Activated CD4-positive, alpha-beta memory T cell treated with anti-CD3 and anti-CD28 coated beads for 36 hours (primary cell): ENCODE results near the gene PAK6. TPM values are rescaled to one million over a fixed set of nuclear protein-coding genes. Genes with fewer than 3 reads are reported as not detected.

Experiments
- CTCF ChIA-PET: fragments of 350-600 bp; sonication (Branson Sonifier 250); formaldehyde crosslinking; loops from one replicate; lab custom pipeline; 2021; ENCODE audit warnings: antibody characterized with exemption, inconsistent platforms; lab: Charles Lee
- POLR2A ChIA-PET: fragments of 350-600 bp; sonication (Branson Sonifier 250); formaldehyde crosslinking; loops from one replicate; lab custom pipeline; 2021; ENCODE audit warnings: antibody characterized with exemption; lab: Charles Lee
- DNase-seq: peaks from one replicate; pipeline ENCODE4 v3.0.0-alpha.2; 2020
- H3K27ac Mint-ChIP-seq: one replicate; pipeline ENCODE4 v1.8.0; 2021; ENCODE audit warnings: mixed read lengths
- H3K27me3 Mint-ChIP-seq: one replicate; pipeline ENCODE4 v1.8.0; 2021; ENCODE audit warnings: mixed read lengths
- H3K36me3 Mint-ChIP-seq: one replicate; pipeline ENCODE4 v1.8.0; 2021; ENCODE audit warnings: mixed read lengths
- H3K4me1 Mint-ChIP-seq: one replicate; pipeline ENCODE4 v1.8.0; 2021; ENCODE audit warnings: low read depth, mixed read lengths
- H3K4me3 Mint-ChIP-seq: one replicate; pipeline ENCODE4 v1.8.0; 2021; ENCODE audit warnings: mild to moderate bottlenecking, mixed read lengths
- H3K9me3 Mint-ChIP-seq: one replicate; pipeline ENCODE4 v1.8.0; 2021; ENCODE audit warnings: mixed read lengths
- intact Hi-C: fragments of 100-400 bp; cut with micrococcal nuclease; formaldehyde crosslinking; loops from one replicate; pipeline ENCODE4 v1.15.1; 2023
- total RNA-seq, 2 experiments: library from RNA; stranded (reverse); gene quantifications; one replicate each; pipeline ENCODE4 v1.2.3, GENCODE V29; 2021

PAK6 gene
- total RNA-seq, 2 experiments from 2014 or later = 0.69 to 0.73 TPM

DNA sequence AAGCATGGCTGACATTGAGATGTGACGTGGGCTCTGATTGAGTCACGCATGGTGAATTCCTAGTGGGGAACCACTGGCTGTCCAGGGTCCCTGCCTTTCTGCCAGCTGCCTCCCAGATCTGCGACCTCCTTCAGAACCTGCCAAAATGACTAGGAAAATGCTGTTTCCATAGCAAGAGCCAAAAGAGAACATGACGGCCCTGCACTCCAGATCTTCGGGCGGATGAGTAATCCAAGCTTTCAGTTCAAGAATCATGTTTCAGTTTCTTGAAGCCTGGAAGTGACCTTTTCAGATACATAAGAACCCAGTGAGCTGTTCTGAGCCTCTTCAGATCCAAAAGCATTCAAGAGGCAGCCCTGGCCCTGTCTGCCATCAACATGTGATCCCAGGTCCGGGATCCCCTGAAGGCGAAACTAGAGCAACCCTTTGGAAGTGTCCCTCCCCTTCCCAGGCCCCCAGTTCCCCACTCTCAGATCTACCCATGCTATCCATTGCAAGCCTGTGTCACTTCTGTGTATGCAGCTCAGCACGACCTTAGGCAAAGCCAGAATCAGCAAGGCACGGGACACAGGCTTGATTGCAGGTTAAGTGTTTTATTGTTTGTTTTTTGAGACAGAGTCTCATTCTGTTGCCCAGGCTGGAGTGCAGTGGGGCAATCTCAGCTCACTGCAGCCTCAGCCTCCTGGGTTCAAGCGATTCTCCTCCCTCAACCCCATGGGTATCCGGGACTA lies 24.3 kb downstream of the PAK6 start:
- ChIA-PET POLR2A (no interaction called here), CTCF (interaction anchor here (0.6 to 6.7 kb wide), 5 partner anchors 10 to 56 kb away, joined by 3 to 64 read pairs (median 3); no protein-coding TSS in a partner anchor)
- no peaks in the 10 kb centered on the region for H3K4me1 Mint-ChIP-seq
- no peaks in the 10 kb centered on the region for H3K36me3 Mint-ChIP-seq
- no peak for DNase-seq
- no peaks in the 10 kb centered on the region for H3K9me3 Mint-ChIP-seq
- no peaks in the 10 kb centered on the region for H3K27me3 Mint-ChIP-seq
- intact Hi-C loops = no loop called here
- no peak overlapping the region for H3K27ac Mint-ChIP-seq
- no peak overlapping the region for H3K4me3 Mint-ChIP-seq

DNA sequence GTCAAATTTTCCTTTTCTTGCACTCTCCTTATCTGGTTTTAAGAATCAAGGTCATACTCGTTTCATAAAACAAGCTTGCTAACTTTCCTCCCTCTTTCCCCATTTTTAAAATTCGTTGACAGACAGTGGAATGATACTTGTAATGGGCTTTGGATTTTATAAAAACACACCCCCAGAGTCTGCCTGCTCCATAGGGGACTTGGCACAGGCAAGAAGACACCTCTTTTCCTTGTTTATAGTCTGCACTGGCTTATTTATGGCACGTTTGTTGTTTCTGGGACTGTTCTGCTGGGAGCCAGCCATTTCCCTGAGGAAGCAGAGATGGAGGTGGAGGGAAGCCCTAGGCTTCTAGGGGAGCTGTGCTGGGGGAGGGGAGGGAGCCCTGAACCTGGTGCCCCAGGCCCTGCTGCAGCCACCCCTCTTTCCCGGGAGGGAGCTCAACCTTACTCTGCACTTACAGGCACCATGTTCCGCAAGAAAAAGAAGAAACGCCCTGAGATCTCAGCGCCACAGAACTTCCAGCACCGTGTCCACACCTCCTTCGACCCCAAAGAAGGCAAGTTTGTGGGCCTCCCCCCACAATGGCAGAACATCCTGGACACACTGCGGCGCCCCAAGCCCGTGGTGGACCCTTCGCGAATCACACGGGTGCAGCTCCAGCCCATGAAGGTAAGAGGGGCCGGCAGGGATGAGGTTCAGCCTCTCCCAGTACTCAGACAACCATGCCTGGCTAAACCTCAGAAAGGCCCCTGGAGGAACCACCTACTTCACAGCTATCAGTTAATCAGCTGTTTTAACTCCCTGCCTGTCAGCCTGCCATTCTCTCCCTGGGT lies 25.7 kb downstream of the PAK6 start:
- Mint-ChIP-seq H3K9me3 (no peaks in the 10 kb centered on the region), H3K4me1 (no peaks in the 10 kb centered on the region), H3K27ac (no peak overlapping the region), H3K27me3 (no peaks in the 10 kb centered on the region), H3K4me3 (no peak overlapping the region), H3K36me3 (no peaks in the 10 kb centered on the region)
- no peak for DNase-seq
- intact Hi-C loops = no loop called here
- POLR2A ChIA-PET = no interaction called here
- CTCF ChIA-PET = interaction anchor here (1.0 to 6.7 kb wide), 3 partner anchors 9 to 47 kb away, joined by 6 to 64 read pairs (median 6); no protein-coding TSS in a partner anchor

DNA sequence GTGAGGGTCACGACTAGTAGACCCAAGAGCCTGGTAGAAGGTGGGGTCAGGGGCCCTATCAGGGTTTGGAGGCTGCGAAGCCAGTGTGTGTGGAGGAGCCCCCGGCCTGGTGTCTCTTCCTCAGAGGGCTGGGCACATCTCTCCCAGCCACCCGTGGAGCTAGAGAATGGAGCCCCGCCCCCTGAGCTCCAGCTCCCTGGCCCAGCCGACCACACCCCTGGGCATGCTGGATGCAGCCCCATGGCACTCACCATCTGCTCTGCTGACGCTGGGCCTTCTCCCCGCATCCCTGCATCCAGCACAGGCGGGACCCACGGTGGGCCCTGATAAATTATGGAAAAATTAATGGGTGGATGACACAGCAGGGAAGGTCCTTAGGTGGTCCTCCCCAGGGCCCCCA lies 26.5 kb downstream of the PAK6 start:
- H3K27ac Mint-ChIP-seq = no peak overlapping the region
- ChIA-PET POLR2A (no interaction called here), CTCF (interaction anchor here (6.7 kb wide), 1 partner anchor 8 kb away, joined by 64 read pairs; no protein-coding TSS in a partner anchor)
- no peaks in the 10 kb centered on the region for H3K4me1 Mint-ChIP-seq
- intact Hi-C loops = no loop called here
- H3K27me3 Mint-ChIP-seq = no peaks in the 10 kb centered on the region
- no peak overlapping the region for H3K4me3 Mint-ChIP-seq
- H3K9me3 Mint-ChIP-seq = no peaks in the 10 kb centered on the region
- H3K36me3 Mint-ChIP-seq = no peaks in the 10 kb centered on the region
- DNase-seq = no peak

DNA sequence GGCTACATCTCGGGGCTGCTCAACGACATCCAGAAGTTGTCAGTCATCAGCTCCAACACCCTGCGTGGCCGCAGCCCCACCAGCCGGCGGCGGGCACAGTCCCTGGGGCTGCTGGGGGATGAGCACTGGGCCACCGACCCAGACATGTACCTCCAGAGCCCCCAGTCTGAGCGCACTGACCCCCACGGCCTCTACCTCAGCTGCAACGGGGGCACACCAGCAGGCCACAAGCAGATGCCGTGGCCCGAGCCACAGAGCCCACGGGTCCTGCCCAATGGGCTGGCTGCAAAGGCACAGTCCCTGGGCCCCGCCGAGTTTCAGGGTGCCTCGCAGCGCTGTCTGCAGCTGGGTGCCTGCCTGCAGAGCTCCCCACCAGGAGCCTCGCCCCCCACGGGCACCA lies 27.0 kb downstream of the PAK6 start:
- Mint-ChIP-seq H3K4me1 (no peaks in the 10 kb centered on the region), H3K4me3 (no peak overlapping the region), H3K9me3 (no peaks in the 10 kb centered on the region), H3K27ac (no peak overlapping the region), H3K27me3 (no peaks in the 10 kb centered on the region), H3K36me3 (no peaks in the 10 kb centered on the region)
- intact Hi-C loops = no loop called here
- ChIA-PET POLR2A (no interaction called here), CTCF (interaction anchor here (6.7 kb wide), 1 partner anchor 7 kb away, joined by 64 read pairs; no protein-coding TSS in a partner anchor)
- no peak for DNase-seq

DNA sequence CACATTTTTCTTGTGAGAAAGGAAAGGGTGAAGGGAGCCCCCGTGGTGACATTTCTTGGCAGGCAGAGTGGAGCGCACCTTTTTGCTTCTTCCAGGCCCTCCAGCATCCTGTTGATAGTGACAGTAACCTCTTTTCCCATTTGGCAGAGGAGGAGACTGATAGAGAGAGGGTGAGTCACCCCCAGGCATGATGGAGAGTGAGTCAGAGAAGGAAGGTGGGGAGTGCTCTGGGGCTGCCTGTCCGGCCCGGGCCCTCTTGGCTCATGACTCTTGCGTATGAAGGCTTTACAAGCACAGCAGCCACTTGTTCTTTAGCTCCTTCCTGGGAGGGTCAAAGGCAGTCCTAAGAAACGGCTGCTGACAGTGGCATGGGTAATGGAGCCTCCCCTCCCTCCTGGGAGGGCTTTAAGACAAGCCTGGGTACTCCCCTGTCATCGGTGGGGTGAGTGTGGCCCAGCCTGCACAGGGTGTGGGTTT lies 28.0 kb downstream of the PAK6 start:
- CTCF ChIA-PET = interaction anchor here (1.4 kb wide), 1 partner anchor 50 kb away, joined by 6 read pairs; no protein-coding TSS in a partner anchor
- POLR2A ChIA-PET = no interaction called here
- DNase-seq = no peak
- no peaks in the 10 kb centered on the region for H3K27me3 Mint-ChIP-seq
- intact Hi-C loops = no loop called here
- H3K36me3 Mint-ChIP-seq = no peaks in the 10 kb centered on the region
- H3K4me1 Mint-ChIP-seq = no peaks in the 10 kb centered on the region
- H3K4me3 Mint-ChIP-seq = no peak overlapping the region
- H3K27ac Mint-ChIP-seq = no peak overlapping the region
- H3K9me3 Mint-ChIP-seq = no peaks in the 10 kb centered on the region

DNA sequence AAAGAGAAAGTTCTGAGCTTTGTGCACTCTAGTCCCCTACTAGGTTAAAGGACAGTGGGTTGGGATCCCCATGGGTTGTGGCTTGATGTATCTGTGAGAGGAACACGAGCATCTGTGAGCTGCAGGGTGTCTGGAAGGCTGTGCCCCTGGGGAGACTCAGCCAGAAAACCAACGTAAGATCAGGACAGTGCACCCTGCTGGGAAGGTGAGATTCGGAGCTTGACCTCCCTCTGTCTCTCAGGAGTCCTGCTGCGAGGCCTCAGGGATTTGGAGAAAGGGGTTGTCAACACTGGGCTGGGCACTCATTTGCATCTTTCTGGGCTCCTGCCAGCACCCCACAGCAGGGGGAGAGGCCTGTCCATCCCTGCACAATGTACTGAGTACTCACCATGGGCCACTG lies 28.8 kb downstream of the PAK6 start:
- POLR2A ChIA-PET = no interaction called here
- Mint-ChIP-seq H3K27ac (no peak overlapping the region), H3K36me3 (no peaks in the 10 kb centered on the region)

DNA sequence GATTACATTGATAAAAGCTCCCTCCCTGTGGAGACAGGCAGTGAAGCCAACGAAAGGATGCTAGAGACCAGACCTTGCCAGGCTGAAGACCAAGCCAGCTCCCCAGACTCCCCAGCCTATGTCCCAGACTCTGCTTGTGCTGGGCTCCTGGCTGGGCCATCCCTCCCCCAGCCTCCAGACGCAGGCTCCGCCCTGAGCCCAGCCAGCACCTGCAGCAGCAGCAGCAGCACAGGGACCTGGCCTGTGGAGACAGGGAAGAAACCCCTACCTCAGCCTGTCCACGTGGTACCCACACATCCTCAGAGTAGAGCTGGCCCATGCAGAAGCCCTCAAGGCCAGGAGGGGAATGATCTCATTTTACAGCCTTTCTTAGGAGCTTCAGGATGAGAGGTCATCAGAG lies 30.7 kb downstream of the PAK6 start:
- no peak overlapping the region for H3K4me3 Mint-ChIP-seq
- H3K27ac Mint-ChIP-seq = no peak overlapping the region
- no peaks in the 10 kb centered on the region for H3K36me3 Mint-ChIP-seq
- H3K9me3 Mint-ChIP-seq = no peaks in the 10 kb centered on the region
- no peaks in the 10 kb centered on the region for H3K27me3 Mint-ChIP-seq
- no peaks in the 10 kb centered on the region for H3K4me1 Mint-ChIP-seq
- no peak for DNase-seq
- ChIA-PET CTCF (interaction anchor here (0.6 to 2.8 kb wide), 5 partner anchors 9 to 224 kb away, joined by 3 to 18 read pairs (median 4); no protein-coding TSS in a partner anchor), POLR2A (no interaction called here)
- intact Hi-C loops = loop anchor here (10.0 kb wide), 2 partner anchors 165 to 585 kb away; partner anchors contain the start of gene BMF

More for the DNA sequence above, 28.8 kb downstream of the PAK6 start:
- Mint-ChIP-seq H3K4me1 (no peaks in the 10 kb centered on the region), H3K4me3 (no peak overlapping the region), H3K27me3 (no peaks in the 10 kb centered on the region), H3K9me3 (no peaks in the 10 kb centered on the region)
- no peak for DNase-seq
- intact Hi-C loops = no loop called here
- CTCF ChIA-PET = interaction anchor here (0.6 to 2.8 kb wide), 3 partner anchors 11 to 65 kb away, joined by 3 to 18 read pairs (median 6); no protein-coding TSS in a partner anchor

DNA sequence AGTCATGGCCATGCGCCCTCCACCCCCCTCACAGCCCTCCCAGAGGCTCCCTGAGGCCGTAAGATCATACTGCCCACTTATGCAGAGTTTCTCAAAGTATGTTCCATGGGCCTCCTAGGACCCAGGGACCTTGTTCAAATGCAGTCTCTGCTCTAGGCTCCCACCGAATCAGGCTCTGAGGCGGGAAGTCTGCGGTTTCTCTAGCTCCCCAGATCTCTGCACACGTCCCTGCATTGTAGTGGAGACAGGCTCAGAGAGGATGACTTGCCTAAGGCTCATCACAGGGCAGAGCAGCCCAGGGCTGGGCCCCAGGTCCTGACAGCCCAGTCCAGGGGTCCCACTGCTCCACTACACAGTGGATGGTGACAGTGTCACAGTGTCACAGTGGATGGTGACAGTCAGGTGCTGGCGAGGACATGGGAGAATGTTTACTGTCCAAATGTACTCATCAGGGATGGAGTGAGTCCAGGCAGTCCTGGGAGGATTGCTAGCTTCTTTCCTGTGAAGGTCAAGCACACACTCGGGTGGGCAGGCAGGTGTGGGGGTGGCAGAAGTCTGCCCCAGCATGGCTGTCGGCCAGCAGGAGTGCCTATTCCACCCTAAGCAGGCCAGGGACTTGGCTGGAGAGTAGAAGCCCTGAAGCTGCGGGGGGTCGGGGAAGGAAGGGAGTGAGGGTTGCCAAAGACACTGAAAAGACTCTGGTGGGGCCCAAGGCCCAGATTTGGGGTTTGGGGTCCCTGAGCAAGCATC lies 31.6 kb downstream of the PAK6 start:
- ChIA-PET POLR2A (no interaction called here), CTCF (interaction anchor here (0.6 to 2.8 kb wide), 5 partner anchors 9 to 225 kb away, joined by 3 to 18 read pairs (median 6); no protein-coding TSS in a partner anchor)
- Mint-ChIP-seq H3K36me3 (no peaks in the 10 kb centered on the region), H3K9me3 (no peaks in the 10 kb centered on the region), H3K4me1 (peaks cover 2% of the 10 kb centered on the region), H3K4me3 (no peak overlapping the region), H3K27ac (no peak overlapping the region), H3K27me3 (peaks cover 3% of the 10 kb centered on the region)
- no peak for DNase-seq
- intact Hi-C loops = loop anchor here (10.0 kb wide), 2 partner anchors 166 to 586 kb away; partner anchors contain the start of gene BMF

DNA sequence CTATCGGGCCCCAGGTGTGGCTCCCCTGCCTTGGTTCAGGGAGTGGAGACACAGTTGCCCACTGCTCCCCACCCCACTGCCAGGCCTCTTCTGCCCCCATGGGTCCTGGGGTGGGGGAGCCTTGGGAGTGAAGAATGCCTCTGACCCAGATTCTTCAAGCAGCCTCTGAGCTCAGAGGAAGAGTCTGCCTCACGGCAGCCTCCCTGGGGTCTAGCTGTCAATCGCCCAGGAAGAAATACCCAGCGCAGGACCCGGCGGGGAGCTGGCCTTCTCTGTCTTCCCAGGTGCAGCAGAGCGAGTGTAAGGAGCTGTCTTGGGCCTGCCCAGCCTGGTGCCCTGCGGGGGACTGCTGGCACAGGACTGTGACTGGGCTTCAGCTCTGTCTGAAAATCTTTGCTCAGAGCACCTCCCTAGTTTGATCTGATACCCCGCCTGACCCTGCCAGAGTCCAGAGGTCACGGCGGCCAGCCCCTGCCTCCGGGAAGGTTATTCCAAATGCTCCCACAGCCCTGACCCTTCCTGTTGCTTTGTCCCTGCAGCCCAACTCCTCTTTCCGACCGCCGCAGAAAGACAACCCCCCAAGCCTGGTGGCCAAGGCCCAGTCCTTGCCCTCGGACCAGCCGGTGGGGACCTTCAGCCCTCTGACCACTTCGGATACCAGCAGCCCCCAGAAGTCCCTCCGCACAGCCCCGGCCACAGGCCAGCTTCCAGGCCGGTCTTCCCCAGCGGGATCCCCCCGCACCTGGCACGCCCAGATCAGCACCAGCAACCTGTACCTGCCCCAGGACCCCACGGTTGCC lies 33.0 kb downstream of the PAK6 start:
- H3K4me3 Mint-ChIP-seq = no peak overlapping the region
- DNase-seq = no peak
- H3K27ac Mint-ChIP-seq = no peak overlapping the region
- peaks cover 7% of the 10 kb centered on the region for H3K27me3 Mint-ChIP-seq
- no peaks in the 10 kb centered on the region for H3K36me3 Mint-ChIP-seq
- intact Hi-C loops = loop anchor here (10.0 kb wide), 2 partner anchors 167 to 587 kb away; partner anchors contain the start of gene BMF
- ChIA-PET POLR2A (interaction anchor here (0.6 kb wide), 1 partner anchor 1039 kb away, joined by 4 read pairs; no protein-coding TSS in a partner anchor), CTCF (interaction anchor here (1.0 to 9.9 kb wide), 9 partner anchors 7 to 240 kb away, joined by 3 to 500 read pairs (median 64); partner anchors contain the start of genes INAFM2, PLCB2 and SRP14)
- H3K9me3 Mint-ChIP-seq = no peaks in the 10 kb centered on the region
- H3K4me1 Mint-ChIP-seq = peaks cover 2% of the 10 kb centered on the region

DNA sequence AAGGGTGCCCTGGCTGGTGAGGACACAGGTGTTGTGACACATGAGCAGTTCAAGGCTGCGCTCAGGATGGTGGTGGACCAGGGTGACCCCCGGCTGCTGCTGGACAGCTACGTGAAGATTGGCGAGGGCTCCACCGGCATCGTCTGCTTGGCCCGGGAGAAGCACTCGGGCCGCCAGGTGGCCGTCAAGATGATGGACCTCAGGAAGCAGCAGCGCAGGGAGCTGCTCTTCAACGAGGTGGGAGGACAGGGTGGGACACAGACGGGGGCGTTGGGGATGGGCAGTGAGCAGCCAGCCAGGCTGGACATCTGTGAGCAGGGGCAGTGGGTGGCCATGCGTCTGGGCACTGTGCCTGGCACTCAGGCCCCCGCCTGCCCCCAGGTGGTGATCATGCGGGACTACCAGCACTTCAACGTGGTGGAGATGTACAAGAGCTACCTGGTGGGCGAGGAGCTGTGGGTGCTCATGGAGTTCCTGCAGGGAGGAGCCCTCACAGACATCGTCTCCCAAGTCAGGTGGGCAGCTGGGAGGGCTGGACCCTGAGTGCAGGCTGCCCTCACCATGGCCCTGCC lies 33.7 kb downstream of the PAK6 start:
- Mint-ChIP-seq H3K27ac (no peak overlapping the region), H3K4me3 (no peak overlapping the region)

More for the DNA sequence above, 33.7 kb downstream of the PAK6 start:
- Mint-ChIP-seq H3K27me3 (peaks cover 9% of the 10 kb centered on the region), H3K36me3 (no peaks in the 10 kb centered on the region), H3K9me3 (no peaks in the 10 kb centered on the region), H3K4me1 (peaks cover 2% of the 10 kb centered on the region)
- intact Hi-C loops = loop anchor here (10.0 kb wide), 2 partner anchors 168 to 588 kb away; partner anchors contain the start of gene BMF
- DNase-seq = no peak
- ChIA-PET POLR2A (no interaction called here), CTCF (interaction anchor here (0.6 to 9.9 kb wide), 17 partner anchors 10 to 241 kb away, joined by 3 to 500 read pairs (median 22); partner anchors contain the start of genes INAFM2, PAK6, PLCB2 and SRP14)
